Subcutaneous abdominal adipose tissue (tissue), 5 donors: Measurements from ENCODE around the gene HAPSTR1.

Experiments
- H3K27ac ChIP-seq: one replicate; pipeline ENCODE4 v1.7.0; 2013; ENCODE audit warnings: low read depth, mild to moderate bottlenecking, inconsistent platforms, low read length, moderate library complexity
- H3K27me3 ChIP-seq, 5 donors: one replicate each; pipeline ENCODE4 v1.7.0; 2013; ENCODE audit warnings: low read length in 5 of 5, inconsistent platforms in 1 of 5; ENCODE audit not compliant: control insufficient read depth in 5 of 5, insufficient read depth in 4 of 5
- H3K36me3 ChIP-seq, 5 donors: one replicate each; pipeline ENCODE4 v1.7.0; 2013; ENCODE audit warnings: low read length in 5 of 5; ENCODE audit not compliant: control insufficient read depth in 5 of 5, insufficient read depth in 5 of 5
- H3K4me1 ChIP-seq, 5 donors: one replicate each; pipeline ENCODE4 v1.7.0; 2013; ENCODE audit warnings: low read length in 5 of 5, mild to moderate bottlenecking in 3 of 5, moderate library complexity in 1 of 5; ENCODE audit not compliant: control insufficient read depth in 5 of 5, insufficient read depth in 5 of 5
- H3K4me3 ChIP-seq, 5 donors: one replicate each; pipeline ENCODE4 v1.7.0; 2013; ENCODE audit warnings: low read length in 5 of 5, low read depth in 1 of 5
- H3K9ac ChIP-seq, 5 donors: one replicate each; pipeline ENCODE4 v1.7.0; 2013; ENCODE audit warnings: low read length in 5 of 5, mild to moderate bottlenecking in 4 of 5, moderate library complexity in 3 of 5
- H3K9me3 ChIP-seq, 5 donors: one replicate each; pipeline ENCODE4 v1.7.0; 2013; ENCODE audit warnings: low read length in 5 of 5; ENCODE audit not compliant: control insufficient read depth in 5 of 5
- donor health status: healthy.
- donor health status: healthy.
- donor health status: healthy.
- donor health status: healthy.
- donor health status: healthy.

HAPSTR1 gene

GRCh38 chr16:9115277-9115676 lies 23.8 kb downstream of the HAPSTR1 start:
- H3K9ac ChIP-seq, result no peak overlapping the region
- no peaks in the 10 kb centered on the region for H3K27me3 ChIP-seq
- H3K4me3 ChIP-seq, result no peak overlapping the region
- peak overlapping the region; percentile 18 for H3K27ac ChIP-seq
- H3K4me1 ChIP-seq, result peaks cover 5 to 47% (median 38%) of the 10 kb centered on the region in 5 donors
- H3K9me3 ChIP-seq, result no peaks in the 10 kb centered on the region
- peaks cover 17 to 33% (median 28%) of the 10 kb centered on the region in 5 donors for H3K36me3 ChIP-seq

GRCh38 chr16:9116141-9116540 lies 24.7 kb downstream of the HAPSTR1 start:
- Histone ChIP-seq H3K4me1 (peaks cover 5 to 40% (median 32%) of the 10 kb centered on the region in 5 donors), H3K9me3 (no peaks in the 10 kb centered on the region), H3K9ac (no peak overlapping the region), H3K4me3 (no peak overlapping the region), H3K36me3 (peaks cover 17 to 33% (median 28%) of the 10 kb centered on the region in 5 donors), H3K27me3 (no peaks in the 10 kb centered on the region), H3K27ac (peak overlapping the region; percentile 18)

GRCh38 chr16:9118170-9118569 lies 26.7 kb downstream of the HAPSTR1 start:
- no peak overlapping the region for H3K27ac ChIP-seq
- H3K27me3 ChIP-seq, result no peaks in the 10 kb centered on the region
- no peak overlapping the region for H3K4me3 ChIP-seq
- peaks cover 0 to 23% (median 20%) of the 10 kb centered on the region in 5 donors for H3K4me1 ChIP-seq
- H3K9ac ChIP-seq, result no peak overlapping the region
- no peaks in the 10 kb centered on the region for H3K9me3 ChIP-seq
- peaks cover 20 to 42% (median 30%) of the 10 kb centered on the region in 5 donors for H3K36me3 ChIP-seq

GRCh38 chr16:9119795-9120194 lies 28.4 kb downstream of the HAPSTR1 start:
- Histone ChIP-seq H3K4me1 (peaks cover 0 to 26% (median 18%) of the 10 kb centered on the region in 5 donors), H3K36me3 (peaks cover 25 to 51% (median 39%) of the 10 kb centered on the region in 5 donors)

GRCh38 chr16:9122342-9122741 lies 30.9 kb downstream of the HAPSTR1 start:
- no peak overlapping the region for H3K4me3 ChIP-seq
- peaks cover 12 to 36% (median 24%) of the 10 kb centered on the region in 5 donors for H3K36me3 ChIP-seq
- no peak overlapping the region for H3K9ac ChIP-seq
- no peak overlapping the region for H3K27ac ChIP-seq
- H3K4me1 ChIP-seq, result peaks cover 0 to 26% (median 17%) of the 10 kb centered on the region in 5 donors
- H3K9me3 ChIP-seq, result no peaks in the 10 kb centered on the region
- H3K27me3 ChIP-seq, result no peaks in the 10 kb centered on the region

More at GRCh38 chr16:9119795-9120194, 28.4 kb downstream of the HAPSTR1 start:
- no peaks in the 10 kb centered on the region for H3K9me3 ChIP-seq
- peak overlapping the region; percentile 79 for H3K27ac ChIP-seq
- H3K27me3 ChIP-seq, result no peaks in the 10 kb centered on the region
- H3K9ac ChIP-seq, result peak overlapping the region in 1 of 5 donors; percentile 11
- no peak overlapping the region for H3K4me3 ChIP-seq

GRCh38 chr16:9122969-9123368 lies 31.5 kb downstream of the HAPSTR1 start:
- Histone ChIP-seq H3K9ac (peak overlapping the region in 1 of 5 donors; percentile 7), H3K27me3 (no peaks in the 10 kb centered on the region), H3K27ac (peak overlapping the region; percentile 10), H3K36me3 (peaks cover 8 to 31% (median 18%) of the 10 kb centered on the region in 5 donors), H3K4me3 (no peak overlapping the region), H3K4me1 (peaks cover 5 to 31% (median 22%) of the 10 kb centered on the region in 5 donors), H3K9me3 (no peaks in the 10 kb centered on the region)

GRCh38 chr16:9123401-9123800 lies 32.0 kb downstream of the HAPSTR1 start:
- H3K9ac ChIP-seq, result peak overlapping the region in 1 of 5 donors; percentile 7
- H3K36me3 ChIP-seq, result peaks cover 6 to 31% (median 16%) of the 10 kb centered on the region in 5 donors
- H3K9me3 ChIP-seq, result no peaks in the 10 kb centered on the region
- H3K27ac ChIP-seq, result peak overlapping the region; percentile 10
- no peak overlapping the region for H3K4me3 ChIP-seq
- H3K4me1 ChIP-seq, result peaks cover 9 to 35% (median 27%) of the 10 kb centered on the region in 5 donors
- H3K27me3 ChIP-seq, result no peaks in the 10 kb centered on the region

- H3K27ac ChIP-seq, result peak overlapping the region; percentile 10
- peaks cover 2 to 31% (median 13%) of the 10 kb centered on the region in 5 donors for H3K36me3 ChIP-seq
- no peak overlapping the region for H3K4me3 ChIP-seq
- H3K9ac ChIP-seq, result no peak overlapping the region
- peaks cover 11 to 34% (median 27%) of the 10 kb centered on the region in 5 donors for H3K4me1 ChIP-seq
- H3K27me3 ChIP-seq, result no peaks in the 10 kb centered on the region
- no peaks in the 10 kb centered on the region for H3K9me3 ChIP-seq
Measured at GRCh38 chr16:9123871-9124270, 32.4 kb downstream of the HAPSTR1 start.

- peaks cover 11 to 29% (median 27%) of the 10 kb centered on the region in 5 donors for H3K4me1 ChIP-seq
- H3K4me3 ChIP-seq, result no peak overlapping the region
- H3K36me3 ChIP-seq, result peaks cover 2 to 31% (median 13%) of the 10 kb centered on the region in 5 donors
- H3K9ac ChIP-seq, result no peak overlapping the region
- no peak overlapping the region for H3K27ac ChIP-seq
- no peaks in the 10 kb centered on the region for H3K9me3 ChIP-seq
- H3K27me3 ChIP-seq, result no peaks in the 10 kb centered on the region
Measured at GRCh38 chr16:9124444-9124843, 33.0 kb downstream of the HAPSTR1 start.

GRCh38 chr16:9124908-9125584 lies 33.6 kb downstream of the HAPSTR1 start:
- Histone ChIP-seq H3K27me3 (no peaks in the 10 kb centered on the region), H3K27ac (no peak overlapping the region), H3K4me1 (peaks cover 11 to 28% (median 23%) of the 10 kb centered on the region in 5 donors)

More at GRCh38 chr16:9124908-9125584, 33.6 kb downstream of the HAPSTR1 start:
- peaks cover 2 to 31% (median 13%) of the 10 kb centered on the region in 5 donors for H3K36me3 ChIP-seq
- no peak overlapping the region for H3K4me3 ChIP-seq
- H3K9me3 ChIP-seq, result no peaks in the 10 kb centered on the region
- H3K9ac ChIP-seq, result no peak overlapping the region
